SK-MEL-5 (cell line): ENCODE data around the gene SORCS2. TPM values are rescaled to one million over a fixed set of nuclear protein-coding genes. Genes with fewer than 3 reads are reported as not detected.

Experiments used
- DNase-seq: peaks from one replicate; pipeline ENCODE4 v3.0.0-alpha.2; 2016; ENCODE audit warnings: low read depth, low spot score
- in situ Hi-C: cut with HindIII; loops from 2 replicates; pipeline ENCODE4 v1.10.0; 2016; ENCODE audit warnings: low sequenced_read_pairs, high pct_unique_total_duplicates, low pct_unique_long_range_greater_than_20kb
- small RNA-seq, 2 experiments: library from RNA; depleted of rRNA; stranded (forward); fragments of <200 nt; gene quantifications; one replicate each; pipeline ENCODE3, GENCODE V24; 2014
- total RNA-seq: library from RNA; depleted of rRNA; stranded (reverse); fragments of >200 nt; shearing (Covaris generic); gene quantifications from 2 replicates; pipeline ENCODE4 v1.2.3, GENCODE V29; 2014; rRNA removed

Gene SORCS2
- total RNA-seq, 1 experiment from 2014 or later, result not detected

- DNase-seq, result no peak
- in situ Hi-C loops, result no loop called here
Observed at GRCh38 chr4:7788694-7789425, 596.5 kb downstream of the SORCS2 start.

GRCh38 chr4:7790023-7790422 lies 597.7 kb downstream of the SORCS2 start:
- in situ Hi-C loops, result no loop called here
- no peak for DNase-seq

- in situ Hi-C loops, result no loop called here
Observed at GRCh38 chr4:7790999-7791398, 598.7 kb downstream of the SORCS2 start.

More at GRCh38 chr4:7790999-7791398, 598.7 kb downstream of the SORCS2 start:
- no peak for DNase-seq

Small RNA genes lying within 50 kb of the gene (small RNA-seq; reads per million reads assigned to genes)
- gene MIR4274 (0 reads per million in 2 experiments), gene MIR4798 (0 reads per million in 2 experiments)

Other genes starting within 250 kb of the SORCS2 start
- gene TADA2B, start 149.2 kb upstream of the SORCS2 start, total RNA-seq, result 9.3 and 9.6 TPM in 2 replicates
- 69.6 and 70.6 TPM in 2 replicates for gene GRPEL1, start 124.5 kb upstream of the SORCS2 start, total RNA-seq
- not detected in 2 replicates for gene PSAPL1, start 242.4 kb downstream of the SORCS2 start, total RNA-seq